ENCODE data around the gene DHX58. TPM values are rescaled to one million over a fixed set of nuclear protein-coding genes. Genes with fewer than 3 reads are reported as not detected.

Gene DHX58
- total RNA-seq, 1 donor from 2014 or later, result not detected

GRCh38 chr17:42062681-42063080, 49.8 kb downstream of the DHX58 start:
- no peak for DNase-seq (ENCODE audit: low spot score)
- Histone ChIP-seq H2AFZ (replicated peaks) (no peak overlapping the region), H3F3A (ENCODE audit: low read depth) (no peaks in the 10 kb centered on the region), H3K27ac (no peak overlapping the region), H4K20me1 (ENCODE audit: low read depth) (no peaks in the 10 kb centered on the region), H3K4me3 (no peak overlapping the region), H3K9me3 (ENCODE audit: low read depth) (no peaks in the 10 kb centered on the region), H3K9ac (no peak overlapping the region), H3K27me3 (no peaks in the 10 kb centered on the region), H3K4me2 (no peak overlapping the region), H3K79me2 (ENCODE audit: low read depth) (no peaks in the 10 kb centered on the region), H3K36me3 (no peaks in the 10 kb centered on the region), H3K4me1 (peaks cover 20% of the 10 kb centered on the region)
- Mint-ChIP-seq H3K36me3 (no peaks in the 10 kb centered on the region), H3K4me1 (peaks cover 29% of the 10 kb centered on the region), H3K4me3 (no peak overlapping the region), H3K9me3 (no peaks in the 10 kb centered on the region), H3K27ac (peak overlapping the region; percentile 82), H3K27me3 (ENCODE audit: insufficient read depth, low read depth) (peaks cover 9% of the 10 kb centered on the region)
- TF ChIP-seq EZH2phosphoT487 (IDR thresholded peaks at IDR 0.05) (no peak), EZH2 (IDR thresholded peaks at IDR 0.05) (no peak)
- TF ChIP-seq, protein P1, sequence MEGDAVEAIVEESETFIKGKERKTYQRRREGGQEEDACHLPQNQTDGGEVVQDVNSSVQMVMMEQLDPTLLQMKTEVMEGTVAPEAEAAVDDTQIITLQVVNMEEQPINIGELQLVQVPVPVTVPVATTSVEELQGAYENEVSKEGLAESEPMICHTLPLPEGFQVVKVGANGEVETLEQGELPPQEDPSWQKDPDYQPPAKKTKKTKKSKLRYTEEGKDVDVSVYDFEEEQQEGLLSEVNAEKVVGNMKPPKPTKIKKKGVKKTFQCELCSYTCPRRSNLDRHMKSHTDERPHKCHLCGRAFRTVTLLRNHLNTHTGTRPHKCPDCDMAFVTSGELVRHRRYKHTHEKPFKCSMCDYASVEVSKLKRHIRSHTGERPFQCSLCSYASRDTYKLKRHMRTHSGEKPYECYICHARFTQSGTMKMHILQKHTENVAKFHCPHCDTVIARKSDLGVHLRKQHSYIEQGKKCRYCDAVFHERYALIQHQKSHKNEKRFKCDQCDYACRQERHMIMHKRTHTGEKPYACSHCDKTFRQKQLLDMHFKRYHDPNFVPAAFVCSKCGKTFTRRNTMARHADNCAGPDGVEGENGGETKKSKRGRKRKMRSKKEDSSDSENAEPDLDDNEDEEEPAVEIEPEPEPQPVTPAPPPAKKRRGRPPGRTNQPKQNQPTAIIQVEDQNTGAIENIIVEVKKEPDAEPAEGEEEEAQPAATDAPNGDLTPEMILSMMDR (IDR thresholded peaks at IDR 0.05), result no peak

- H4K20me1 ChIP-seq (ENCODE audit: low read depth), result no peaks in the 10 kb centered on the region
- Mint-ChIP-seq H3K27ac (peak overlapping the region; percentile 37), H3K4me3 (no peak overlapping the region), H3K4me1 (peaks cover 34% of the 10 kb centered on the region), H3K27me3 (ENCODE audit: insufficient read depth, low read depth) (peaks cover 10% of the 10 kb centered on the region), H3K9me3 (no peaks in the 10 kb centered on the region), H3K36me3 (no peaks in the 10 kb centered on the region)
- no peak overlapping the region for H3K4me2 ChIP-seq
- TF ChIP-seq, protein P1 (IDR thresholded peaks at IDR 0.05), result no peak
- TF ChIP-seq EZH2phosphoT487 (IDR thresholded peaks at IDR 0.05) (no peak), EZH2 (IDR thresholded peaks at IDR 0.05) (no peak)
- H3K4me1 ChIP-seq, result peaks cover 20% of the 10 kb centered on the region
- H3K9ac ChIP-seq, result no peak overlapping the region
- H3K79me2 ChIP-seq (ENCODE audit: low read depth), result no peaks in the 10 kb centered on the region
- H3K4me3 ChIP-seq, result no peak overlapping the region
- H3K36me3 ChIP-seq, result no peaks in the 10 kb centered on the region
- no peaks in the 10 kb centered on the region for H3K9me3 ChIP-seq (ENCODE audit: low read depth)
- H2AFZ ChIP-seq (replicated peaks), result no peak overlapping the region
- H3K27me3 ChIP-seq, result no peaks in the 10 kb centered on the region
- no peaks in the 10 kb centered on the region for H3F3A ChIP-seq (ENCODE audit: low read depth)
- DNase-seq (ENCODE audit: low spot score), result no peak
- no peak overlapping the region for H3K27ac ChIP-seq
Observed at GRCh38 chr17:42061646-42062487, 50.6 kb downstream of the DHX58 start.

GRCh38 chr17:42060231-42060630, 52.3 kb downstream of the DHX58 start:
- Mint-ChIP-seq H3K27me3 (ENCODE audit: insufficient read depth, low read depth) (peaks cover 17% of the 10 kb centered on the region), H3K27ac (peak overlapping the region; percentile 1), H3K9me3 (no peaks in the 10 kb centered on the region), H3K4me3 (no peak overlapping the region), H3K4me1 (peaks cover 50% of the 10 kb centered on the region), H3K36me3 (no peaks in the 10 kb centered on the region)
- Histone ChIP-seq H3K27me3 (no peaks in the 10 kb centered on the region), H3F3A (ENCODE audit: low read depth) (peaks cover 12% of the 10 kb centered on the region), H3K27ac (no peak overlapping the region), H3K4me2 (no peak overlapping the region), H4K20me1 (ENCODE audit: low read depth) (no peaks in the 10 kb centered on the region), H3K9me3 (ENCODE audit: low read depth) (no peaks in the 10 kb centered on the region), H3K4me3 (no peak overlapping the region), H2AFZ (replicated peaks) (no peak overlapping the region), H3K79me2 (ENCODE audit: low read depth) (no peaks in the 10 kb centered on the region), H3K36me3 (no peaks in the 10 kb centered on the region), H3K4me1 (peaks cover 29% of the 10 kb centered on the region), H3K9ac (no peak overlapping the region)
- no peak for DNase-seq (ENCODE audit: low spot score)
- TF ChIP-seq EZH2 (IDR thresholded peaks at IDR 0.05), result no peak
- no peak for TF ChIP-seq EZH2phosphoT487 (IDR thresholded peaks at IDR 0.05)
- TF ChIP-seq, protein P1 (IDR thresholded peaks at IDR 0.05), result no peak

Data from neural progenitor cell (in vitro differentiated cells).